DMS 273 (cell line): Measurements from ENCODE around the gene PIM3.
A peak's percentile ranks its signal among the peaks of the same experiment; 100 is the strongest.

Source experiments
- DNase-seq: peaks from one replicate; lab custom pipeline; 2025; ENCODE audit not compliant: unreplicated experiment; lab: John Stamatoyannopoulos, UW

PIM3 gene

DNA sequence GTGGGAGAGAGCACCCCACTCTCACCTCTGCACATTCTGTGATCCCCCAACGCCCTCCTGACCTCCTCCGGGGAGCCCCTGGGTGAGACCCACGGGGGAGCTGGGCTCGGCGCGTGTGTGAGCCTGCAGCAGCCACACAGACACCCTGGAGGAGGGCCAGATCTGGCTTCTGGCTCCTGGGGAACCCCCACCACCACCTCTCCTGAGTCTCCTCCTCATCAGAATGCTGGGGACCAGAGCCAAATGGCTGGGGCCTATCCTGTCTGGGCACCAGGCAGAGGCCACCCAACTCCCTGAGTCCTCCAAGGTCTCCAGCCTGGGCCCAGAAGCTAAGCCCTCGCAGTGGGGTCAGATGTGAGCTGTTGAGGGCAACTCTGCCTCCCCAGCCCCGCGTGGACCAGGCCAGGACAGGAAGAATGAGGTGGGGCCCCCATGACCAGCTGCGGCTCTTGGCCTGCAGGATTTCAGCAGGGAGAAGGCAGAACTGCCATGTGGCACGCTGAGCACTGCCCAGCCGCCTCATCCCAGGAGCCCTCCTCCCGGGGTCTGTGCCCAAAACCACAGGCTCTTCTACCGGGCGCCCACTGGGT is 5.5 kb upstream of the PIM3 start:
- DNase-seq, result no peak

DNA sequence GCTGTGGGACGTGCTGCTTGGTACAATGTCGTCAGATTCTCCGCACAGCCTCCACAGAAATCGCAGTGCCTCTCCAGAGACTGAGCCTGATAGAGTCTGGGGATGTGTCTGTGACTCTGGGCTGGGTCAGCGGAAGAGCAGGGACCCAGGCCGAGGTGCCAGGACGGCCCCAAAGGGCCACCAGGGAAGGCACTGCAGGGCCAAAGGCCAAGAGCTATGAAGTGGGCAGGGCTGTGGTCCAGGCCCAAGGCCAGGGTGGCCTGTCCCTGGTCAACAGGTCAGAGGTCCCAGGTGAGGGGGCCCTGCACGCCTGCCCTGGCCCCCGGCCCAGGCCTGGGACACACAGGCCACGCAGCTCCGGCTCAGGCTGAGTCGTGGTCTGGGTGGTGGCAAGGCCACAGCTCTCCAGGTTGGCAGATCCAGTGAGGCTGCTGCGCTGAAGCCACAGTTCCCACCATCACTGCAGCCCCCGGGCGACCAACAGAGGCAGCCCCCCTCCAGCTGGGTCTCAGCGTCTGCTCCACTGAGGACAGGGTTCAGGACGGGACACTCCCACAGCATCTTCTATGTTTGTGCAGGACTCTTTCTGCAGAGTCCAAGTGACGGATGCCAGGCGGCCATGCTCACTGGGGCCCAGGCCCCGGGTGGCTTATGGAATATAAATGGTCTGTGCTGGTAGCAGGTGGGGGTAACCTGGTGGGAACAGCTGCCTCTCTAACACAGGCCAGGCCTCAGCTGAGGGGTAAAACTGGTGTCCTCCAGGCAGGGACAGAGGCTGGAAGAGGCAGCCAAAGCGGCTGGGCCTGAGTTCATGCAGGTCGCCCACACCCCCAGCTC is 4.8 kb upstream of the PIM3 start:
- DNase-seq, result no peak

DNA sequence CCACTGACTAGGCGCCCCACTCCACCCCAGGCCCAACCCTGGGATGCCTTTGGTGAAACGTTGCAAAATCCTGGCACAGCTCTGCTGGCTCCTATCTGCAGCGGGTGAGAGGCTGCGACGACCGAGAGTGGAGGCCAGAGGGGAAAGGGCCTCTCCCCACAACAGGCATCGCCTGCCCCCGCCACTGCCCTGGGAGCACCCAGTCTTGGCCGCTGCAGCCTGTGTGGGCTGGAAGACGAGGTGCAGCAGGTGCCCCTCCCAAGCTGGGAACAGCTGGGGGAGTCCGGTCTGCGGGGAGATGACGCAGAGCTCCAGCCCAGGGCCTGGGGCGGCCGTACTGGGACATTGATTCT is 4.2 kb upstream of the PIM3 start:
- no peak for DNase-seq

DNA sequence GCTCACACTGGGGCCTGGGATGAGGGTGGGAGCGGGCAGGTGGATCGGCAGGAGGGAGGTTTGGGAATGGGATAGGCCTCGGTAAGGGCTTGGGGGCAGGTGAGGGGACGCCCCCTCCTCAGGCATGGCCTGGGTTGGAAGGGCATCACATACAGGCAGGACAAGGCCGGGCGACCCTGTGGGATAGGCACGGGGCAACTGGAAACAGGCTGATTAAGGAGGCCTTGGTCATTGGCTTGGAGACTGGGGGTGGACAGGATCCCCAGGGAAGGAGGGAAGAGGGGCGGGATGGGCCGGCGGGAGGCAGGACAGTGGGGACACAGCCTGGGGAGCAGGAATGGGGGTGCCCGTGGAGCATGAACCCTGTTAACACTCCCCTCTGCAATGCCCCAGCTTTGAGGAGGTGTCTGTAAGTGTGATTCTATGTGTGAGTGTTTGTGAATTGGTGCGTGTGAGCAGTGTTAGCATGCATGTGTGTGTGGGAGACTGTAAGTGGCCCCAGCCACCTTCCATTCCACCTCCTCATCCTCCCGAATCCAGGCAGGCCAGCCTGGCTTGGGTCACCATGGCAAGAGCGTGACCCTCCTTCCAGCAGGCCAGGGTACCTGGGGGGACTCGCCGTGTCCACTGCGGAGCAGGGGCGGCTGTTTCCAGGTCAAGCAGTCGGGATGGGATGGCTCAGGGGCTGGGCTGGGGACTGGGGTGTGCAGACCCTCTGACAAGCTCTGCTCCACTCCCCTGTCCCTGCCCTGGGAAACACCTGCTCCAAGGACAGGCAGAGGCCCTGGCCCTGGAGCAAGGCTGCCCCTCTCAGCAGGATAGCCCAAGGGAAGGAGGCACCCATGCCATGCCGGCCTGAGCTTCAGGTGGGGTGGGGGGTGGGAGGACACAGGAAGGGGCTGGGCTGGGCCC is 3.4 kb upstream of the PIM3 start:
- DNase-seq, result no peak

GRCh38 chr22:49957826-49958365 is 2.7 kb upstream of the PIM3 start:
- no peak for DNase-seq

DNA sequence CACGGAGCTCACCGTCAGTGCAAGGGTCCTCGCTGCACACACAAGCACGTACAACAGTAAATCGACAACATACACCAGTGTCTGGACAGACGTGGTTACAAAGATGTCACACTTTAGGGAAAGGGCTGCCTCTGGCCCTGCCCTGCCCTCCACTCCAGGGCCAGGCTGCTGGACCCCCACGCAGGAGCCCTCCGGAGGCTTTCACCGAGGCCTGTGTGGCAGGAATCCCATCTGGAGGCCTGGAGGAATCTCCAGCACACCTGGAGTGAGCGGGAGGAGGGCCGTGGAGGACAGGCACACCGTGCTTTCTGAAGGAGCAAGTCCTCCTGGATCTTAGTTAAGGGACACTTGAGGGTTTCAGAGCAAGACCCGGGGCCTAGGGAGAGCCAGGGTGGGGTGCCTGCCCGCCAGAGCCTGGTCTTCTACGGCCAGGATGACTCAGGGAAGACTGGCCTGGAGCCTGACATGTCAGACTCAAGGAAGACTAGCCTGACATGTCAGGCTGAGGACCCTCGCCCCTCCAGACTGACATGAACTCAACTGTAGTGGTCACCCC is 2.1 kb upstream of the PIM3 start:
- DNase-seq, result no peak

DNA sequence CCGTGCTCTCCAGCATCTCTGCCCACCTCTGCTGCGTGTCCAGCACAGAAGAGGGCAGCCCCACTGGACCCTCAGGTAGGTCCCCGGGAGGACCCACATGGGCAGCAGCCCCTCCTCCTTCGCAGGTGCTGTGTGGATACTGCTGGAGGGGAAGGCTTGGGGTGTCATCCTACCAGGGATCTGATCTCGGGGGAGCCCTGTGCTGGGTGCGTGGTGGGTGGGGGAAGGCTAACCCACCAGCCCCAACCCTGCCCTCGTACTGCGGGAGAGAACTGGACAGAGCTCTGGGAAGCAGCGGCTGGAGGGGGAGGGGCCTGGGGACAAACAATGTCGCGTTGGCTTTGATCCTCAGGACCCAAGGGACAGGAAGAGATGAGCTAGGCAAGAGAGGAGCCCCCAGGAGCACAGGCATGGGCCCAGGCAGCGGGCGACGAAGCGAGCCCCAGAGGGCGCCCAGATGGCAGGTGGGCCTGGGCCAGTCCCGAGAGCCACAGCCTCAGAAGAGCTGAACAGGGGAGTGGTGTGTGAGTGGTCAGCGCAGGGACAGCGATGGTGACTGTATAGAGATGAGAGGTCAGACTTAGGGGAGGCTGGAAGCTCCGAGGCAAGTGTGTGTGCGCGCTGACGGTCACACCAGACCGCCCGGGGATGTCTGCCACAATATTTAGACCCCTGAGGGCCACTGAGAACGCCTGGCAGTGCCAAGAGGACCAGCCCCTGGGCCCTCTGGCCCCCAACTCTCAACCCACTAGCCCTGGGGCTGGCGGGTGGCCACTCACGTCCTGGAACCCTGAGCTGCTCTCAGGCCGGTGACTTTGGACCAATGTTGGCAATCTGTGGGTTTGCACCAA is 1.4 kb upstream of the PIM3 start:
- no peak for DNase-seq

GRCh38 chr22:49959782-49960158 is 802 bp upstream of the PIM3 start:
- no peak for DNase-seq

- peak; percentile 63 for DNase-seq
Observed at GRCh38 chr22:49961005-49961600, 531 bp downstream of the PIM3 start.

GRCh38 chr22:49961601-49962011 is 1.0 kb downstream of the PIM3 start:
- peak; percentile 63 for DNase-seq

DNA sequence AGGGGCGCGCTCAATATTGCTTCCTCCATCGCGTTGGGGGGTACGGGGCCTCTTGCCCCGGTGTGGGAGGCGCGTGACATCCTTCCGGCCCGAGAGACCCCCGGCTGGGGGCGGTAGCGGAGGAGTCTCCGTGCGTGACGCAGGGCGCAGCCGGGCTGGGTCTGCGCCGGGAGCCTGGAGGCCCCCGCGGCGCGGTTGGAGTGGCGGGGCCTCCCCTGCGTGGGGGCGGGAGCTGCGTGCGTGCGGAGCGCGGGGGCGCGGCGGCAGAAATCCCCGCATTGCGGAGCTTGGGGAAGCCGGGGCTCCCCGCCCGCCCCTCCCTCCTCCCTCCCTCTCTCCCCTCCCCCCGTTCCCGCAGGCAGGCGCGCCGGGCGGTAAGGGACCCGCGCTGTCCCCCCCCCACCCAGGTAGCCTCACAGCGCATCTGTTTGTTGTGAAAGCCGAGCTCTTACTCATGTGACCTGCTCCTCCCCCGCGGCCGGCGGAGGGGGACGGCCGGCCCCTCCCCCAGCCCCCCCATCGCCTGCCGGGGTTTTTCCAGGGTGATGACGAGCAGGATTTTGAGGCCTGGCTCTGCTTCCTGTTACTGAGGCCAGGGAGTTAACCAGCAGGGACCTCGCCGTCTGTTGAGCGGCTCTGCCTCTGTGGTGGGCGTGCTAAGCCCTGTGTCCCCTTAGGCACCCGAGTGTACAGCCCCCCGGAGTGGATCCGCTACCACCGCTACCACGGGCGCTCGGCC is 1.6 kb downstream of the PIM3 start:
- DNase-seq, result peak; percentile 79

GRCh38 chr22:49962751-49963646 is 2.4 kb downstream of the PIM3 start:
- no peak for DNase-seq

DNA sequence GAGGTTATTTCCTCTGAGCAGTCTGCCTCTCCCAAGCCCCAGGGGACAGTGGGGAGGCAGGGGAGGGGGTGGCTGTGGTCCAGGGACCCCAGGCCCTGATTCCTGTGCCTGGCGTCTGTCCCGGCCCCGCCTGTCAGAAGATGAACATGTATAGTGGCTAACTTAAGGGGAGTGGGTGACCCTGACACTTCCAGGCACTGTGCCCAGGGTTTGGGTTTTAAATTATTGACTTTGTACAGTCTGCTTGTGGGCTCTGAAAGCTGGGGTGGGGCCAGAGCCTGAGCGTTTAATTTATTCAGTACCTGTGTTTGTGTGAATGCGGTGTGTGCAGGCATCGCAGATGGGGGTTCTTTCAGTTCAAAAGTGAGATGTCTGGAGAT is 3.1 kb downstream of the PIM3 start:
- no peak for DNase-seq

GRCh38 chr22:49964136-49965090 is 3.8 kb downstream of the PIM3 start:
- no peak for DNase-seq

GRCh38 chr22:49965091-49966040 is 4.8 kb downstream of the PIM3 start:
- DNase-seq, result no peak
